ENCODE results near the gene ANKRD16. TPM values are rescaled to one million over a fixed set of nuclear protein-coding genes. Genes with fewer than 3 reads are reported as not detected.

ANKRD16 gene
- total and polyA plus RNA-seq, 2 of the 13 experiments (the other 11 are each of a cell fraction or from before 2014, with no cell fraction given) = 8.0 to 11.4 TPM

- ATAC-seq = peak; percentile 39
- CTCF ChIA-PET (ENCODE audit: low intra/inter-chr PET ratio, low total read pairs) = no interaction called here
- no TSS peak for BruUV-seq (replicated peaks)
- no peaks in the 10 kb centered on the region for H4K20me1 ChIP-seq (ENCODE audit: insufficient read depth, low read length)
- H2AFZ ChIP-seq (ENCODE audit: low read length) = no peak overlapping the region
- WGBS (ENCODE audit: low lambda C conversion rate) = 8% methylated on average over 7 of the region's 7 CpGs
- H3K36me3 ChIP-seq (replicated peaks in 1 of 2; ENCODE audit: control insufficient read depth in 1 of 2, insufficient read depth in 2 of 2, low read length in 2 of 2) = no peaks in the 10 kb centered on the region
- peak overlapping the region; percentile 52 for H3K27ac ChIP-seq (ENCODE audit: extremely low read length, insufficient read depth, low read length)
- POLR2A ChIA-PET = interaction anchor here (1.0 to 1.6 kb wide), 2 partner anchors 32 to 34 kb away, joined by 3 to 4 read pairs; partner anchors contain the start of genes ANKRD16 and FBH1
- no peaks in the 10 kb centered on the region for H3K79me2 ChIP-seq (ENCODE audit: insufficient read depth, low read length)
- H3K9me3 ChIP-seq (ENCODE audit: low read length) = no peaks in the 10 kb centered on the region
- FAIRE-seq = no peak
- H3K27me3 ChIP-seq (ENCODE audit: control insufficient read depth in 1 of 2, insufficient read depth in 2 of 2, low read length in 2 of 2) = no peaks in the 10 kb centered on the region
- H3K4me1 ChIP-seq (ENCODE audit: insufficient read depth, low read length) = peaks cover 53% of the 10 kb centered on the region
- 0 out of 2 replicates have a peak overlapping the region, but pooled peaks have one; percentile 29 for H3K9ac ChIP-seq (ENCODE audit: insufficient read depth, low read depth, low read length)
- peak overlapping the region; percentile 76 for H3K4me2 ChIP-seq (ENCODE audit: low read depth, low read length)
- no peak for DNase-seq (ENCODE audit: low spot score)
- in situ Hi-C loops (cut with HindIII; ENCODE audit: extremely low pct_ligation_motif_present, low pct_unique_long_range_greater_than_20kb) = no loop called here
- intact Hi-C loops (cut with micrococcal nuclease; ENCODE audit: unreplicated experiment) = no loop called here
- peak overlapping the region in 1 of 3 experiments; percentile 48; a peak in 2 of 6 replicates for H3K4me3 ChIP-seq (replicated peaks in 1 of 3; ENCODE audit: insufficient read depth in 1 of 3, low read depth in 2 of 3, low read length in 3 of 3)
- TF ChIP-seq ESRRA (CRISPR knock-in tag; IDR thresholded peaks at IDR 0.05; ENCODE audit: low read depth) (peak; percentile 55; the same call in 1 of the 2 replicates), HNF4A (CRISPR knock-in tag; IDR thresholded peaks at IDR 0.05) (peak; percentile 50), SOX6 (IDR thresholded peaks at IDR 0.05) (no peak), SOX6 (CRISPR knock-in tag; IDR thresholded peaks at IDR 0.05) (no peak), KDM1A (CRISPR knock-in tag; IDR thresholded peaks at IDR 0.05) (no peak), HNF4G (IDR thresholded peaks at IDR 0.05; ENCODE audit: borderline replicate concordance, low read depth, low read length) (peak; percentile 23; the same call in 1 of the 2 replicates), HNF4G (CRISPR knock-in tag; IDR thresholded peaks at IDR 0.05; ENCODE audit: borderline replicate concordance, low read depth) (no peak), RXRA (CRISPR knock-in tag; IDR thresholded peaks at IDR 0.05) (peak; percentile 5; the same call in 1 of the 2 replicates), RXRB (CRISPR knock-in tag; IDR thresholded peaks at IDR 0.05; ENCODE audit: borderline replicate concordance) (0 out of 2 replicates have a peak, but pooled peaks have one; percentile 6), JDP2 (CRISPR knock-in tag; IDR thresholded peaks at IDR 0.05; ENCODE audit: borderline replicate concordance) (no peak), ZMYM3 (CRISPR knock-in tag; IDR thresholded peaks at IDR 0.05) (no peak), ZSCAN29 (CRISPR knock-in tag; conservative IDR thresholded peaks at IDR 0.05) (0 out of 2 replicates have a peak, but pooled peaks have one; percentile 72), ARNTL (CRISPR knock-in tag; IDR thresholded peaks at IDR 0.05) (no peak), MBD4 (IDR thresholded peaks at IDR 0.05; ENCODE audit: borderline replicate concordance, low read length) (no peak), ZBTB34 (CRISPR knock-in tag; IDR thresholded peaks at IDR 0.05) (0 out of 2 replicates have a peak, but pooled peaks have one; percentile 37), ZFP90 (CRISPR knock-in tag; IDR thresholded peaks at IDR 0.05; ENCODE audit: borderline replicate concordance) (no peak), PITX1 (CRISPR knock-in tag; IDR thresholded peaks at IDR 0.05) (0 out of 2 replicates have a peak, but pooled peaks have one; percentile 31), ZNF274 (CRISPR knock-in tag; IDR thresholded peaks at IDR 0.05) (no peak), ZNF841 (CRISPR knock-in tag; IDR thresholded peaks at IDR 0.05; ENCODE audit: borderline replicate concordance) (no peak), HNRNPUL1 (IDR thresholded peaks at IDR 0.05; ENCODE audit: low read depth, low read length) (no peak), NR2F6 (IDR thresholded peaks at IDR 0.05) (no peak), NR2F6 (CRISPR knock-in tag; IDR thresholded peaks at IDR 0.05) (0 out of 2 replicates have a peak, but pooled peaks have one; percentile 0)
- TF ChIP-seq, protein P1, sequence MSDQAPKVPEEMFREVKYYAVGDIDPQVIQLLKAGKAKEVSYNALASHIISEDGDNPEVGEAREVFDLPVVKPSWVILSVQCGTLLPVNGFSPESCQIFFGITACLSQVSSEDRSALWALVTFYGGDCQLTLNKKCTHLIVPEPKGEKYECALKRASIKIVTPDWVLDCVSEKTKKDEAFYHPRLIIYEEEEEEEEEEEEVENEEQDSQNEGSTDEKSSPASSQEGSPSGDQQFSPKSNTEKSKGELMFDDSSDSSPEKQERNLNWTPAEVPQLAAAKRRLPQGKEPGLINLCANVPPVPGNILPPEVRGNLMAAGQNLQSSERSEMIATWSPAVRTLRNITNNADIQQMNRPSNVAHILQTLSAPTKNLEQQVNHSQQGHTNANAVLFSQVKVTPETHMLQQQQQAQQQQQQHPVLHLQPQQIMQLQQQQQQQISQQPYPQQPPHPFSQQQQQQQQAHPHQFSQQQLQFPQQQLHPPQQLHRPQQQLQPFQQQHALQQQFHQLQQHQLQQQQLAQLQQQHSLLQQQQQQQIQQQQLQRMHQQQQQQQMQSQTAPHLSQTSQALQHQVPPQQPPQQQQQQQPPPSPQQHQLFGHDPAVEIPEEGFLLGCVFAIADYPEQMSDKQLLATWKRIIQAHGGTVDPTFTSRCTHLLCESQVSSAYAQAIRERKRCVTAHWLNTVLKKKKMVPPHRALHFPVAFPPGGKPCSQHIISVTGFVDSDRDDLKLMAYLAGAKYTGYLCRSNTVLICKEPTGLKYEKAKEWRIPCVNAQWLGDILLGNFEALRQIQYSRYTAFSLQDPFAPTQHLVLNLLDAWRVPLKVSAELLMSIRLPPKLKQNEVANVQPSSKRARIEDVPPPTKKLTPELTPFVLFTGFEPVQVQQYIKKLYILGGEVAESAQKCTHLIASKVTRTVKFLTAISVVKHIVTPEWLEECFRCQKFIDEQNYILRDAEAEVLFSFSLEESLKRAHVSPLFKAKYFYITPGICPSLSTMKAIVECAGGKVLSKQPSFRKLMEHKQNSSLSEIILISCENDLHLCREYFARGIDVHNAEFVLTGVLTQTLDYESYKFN (CRISPR knock-in tag; conservative IDR thresholded peaks at IDR 0.05) = 0 out of 2 replicates have a peak, but pooled peaks have one; percentile 30
These were observed 33.0 kb downstream of the ANKRD16 start for GRCh38 chr10:5856701-5857004.
